Kidney epithelial cell (primary cell): ENCODE measurements around the gene NUCKS1. TPM values are rescaled to one million over a fixed set of nuclear protein-coding genes. Genes with fewer than 3 reads are reported as not detected.

Source experiments
- DNase-seq: peaks from one replicate; pipeline ENCODE4 v3.0.0-alpha.2; 2010; ENCODE audit warnings: low read depth
- H3K27me3 ChIP-seq: 2 replicates; pipeline ENCODE4 v1.6.0; 2011; ENCODE audit warnings: low read length; ENCODE audit not compliant: control insufficient read depth, insufficient read depth
- H3K36me3 ChIP-seq: 2 replicates; pipeline ENCODE4 v1.5.1; 2011; ENCODE audit warnings: low read length; ENCODE audit not compliant: control insufficient read depth, insufficient read depth
- H3K4me3 ChIP-seq: 2 replicates; pipeline ENCODE4 v1.5.1; 2011; ENCODE audit warnings: low read depth, mild to moderate bottlenecking, control low read depth, low read length
- CTCF ChIP-seq: IDR thresholded peaks from 2 replicates; pipeline ENCODE4 v1.5.1; 2011; ENCODE audit warnings: mild to moderate bottlenecking, moderate library complexity, low read length, control low read depth, inconsistent platforms; ENCODE audit not compliant: insufficient read depth, poor library complexity, severe bottlenecking
- total RNA-seq: library from RNA; depleted of rRNA; stranded (reverse); fragments of >200 nt; gene quantifications from 2 replicates; pipeline ENCODE4 v1.2.3, GENCODE V29; 2015

NUCKS1 gene
- total RNA-seq, 1 donor from 2014 or later = 72.6 TPM

GRCh38 chr1:205665201-205666045 lies 84.6 kb downstream of the NUCKS1 start:
- Histone ChIP-seq H3K27me3 (no peaks in the 10 kb centered on the region), H3K36me3 (peaks cover under 1% of the 10 kb centered on the region), H3K4me3 (no peak overlapping the region)
- DNase-seq = no peak
- no peak for TF ChIP-seq CTCF

GRCh38 chr1:205664399-205665017 lies 85.5 kb downstream of the NUCKS1 start:
- TF ChIP-seq CTCF = no peak
- peaks cover 1% of the 10 kb centered on the region for H3K36me3 ChIP-seq
- no peak for DNase-seq
- H3K27me3 ChIP-seq = no peaks in the 10 kb centered on the region
- H3K4me3 ChIP-seq = no peak overlapping the region

DNA sequence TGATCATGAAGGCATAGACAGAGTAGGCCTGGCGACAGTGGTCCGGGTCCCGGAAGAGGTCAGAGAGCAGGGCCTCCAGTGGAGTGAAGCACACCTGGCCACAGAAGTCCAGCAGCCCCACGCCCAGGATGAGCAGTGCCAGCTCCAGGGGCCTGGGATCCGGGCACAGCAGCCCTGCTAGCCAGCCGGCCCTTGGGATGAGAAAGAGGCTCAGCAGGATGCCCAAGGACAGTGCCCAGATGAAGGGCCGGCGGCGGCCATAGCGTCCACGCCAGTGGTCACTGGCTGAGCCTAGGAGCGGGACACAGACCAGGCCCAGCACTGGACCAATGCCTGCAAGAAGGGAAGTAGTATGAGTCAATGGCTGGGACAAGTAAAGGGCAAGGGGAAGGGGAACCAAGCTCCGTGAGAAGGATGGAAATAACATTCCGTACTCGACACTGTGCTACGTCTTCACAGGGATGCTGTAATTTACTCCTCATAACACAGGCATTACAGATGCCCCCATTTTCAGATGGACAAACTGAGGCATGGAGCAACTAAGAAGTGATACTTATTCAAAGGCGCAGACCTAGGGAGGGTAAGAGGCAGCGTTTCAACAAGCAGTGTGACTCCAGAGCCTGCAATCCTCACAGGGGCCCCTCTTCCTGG lies 86.6 kb downstream of the NUCKS1 start:
- no peaks in the 10 kb centered on the region for H3K27me3 ChIP-seq
- TF ChIP-seq CTCF = no peak

More for the DNA sequence above, 86.6 kb downstream of the NUCKS1 start:
- no peak overlapping the region for H3K4me3 ChIP-seq
- H3K36me3 ChIP-seq = peaks cover 1% of the 10 kb centered on the region
- no peak for DNase-seq

Other genes starting within 250 kb of the NUCKS1 start
- gene CDK18, start 245.5 kb downstream of the NUCKS1 start, total RNA-seq = 12.1 and 14.0 TPM in 2 replicates
- gene ELK4, start 118.2 kb downstream of the NUCKS1 start, total RNA-seq = 16.1 and 16.7 TPM in 2 replicates
- gene SLC45A3, start 69.7 kb downstream of the NUCKS1 start, total RNA-seq = 8.5 and 9.3 TPM in 2 replicates
- gene RAB29, start 25.3 kb upstream of the NUCKS1 start, total RNA-seq = 21.6 and 24.4 TPM in 2 replicates
- gene SLC41A1, start 63.0 kb upstream of the NUCKS1 start, total RNA-seq = 17.2 and 20.9 TPM in 2 replicates
- gene PM20D1, start 100.0 kb upstream of the NUCKS1 start, total RNA-seq = 0.04 and 1.8 TPM in 2 replicates
- not detected in 2 replicates for gene SLC26A9, start 193.3 kb upstream of the NUCKS1 start, total RNA-seq